Prostate gland (tissue), 2 donors: ENCODE results near the gene ZNF583. TPM values are rescaled to one million over a fixed set of nuclear protein-coding genes. Genes with fewer than 3 reads are reported as not detected.

Experiments used
- DNase-seq: peaks from one replicate; pipeline ENCODE4 v3.0.0-alpha.2; 2019; ENCODE audit warnings: low spot score
- H3K27ac ChIP-seq, 2 donors: fragments of 200-600 bp; sonication (generic); 2 replicates each; pipeline ENCODE4 v1.5.1; 2017 to 2019
- H3K27me3 ChIP-seq: fragments of 200-600 bp; sonication (generic); replicated peaks from 2 replicates; pipeline ENCODE4 v1.5.1; 2019; ENCODE audit not compliant: insufficient read depth
- H3K36me3 ChIP-seq, 2 donors: fragments of 200-600 bp; sonication (generic); 1 replicate in 1 of 2; 2 replicates in 1 of 2; pipeline versions ENCODE4 v1.5.1 to v1.8.1; 2017 to 2019
- H3K4me1 ChIP-seq: fragments of 200-600 bp; sonication (generic); replicated peaks from 2 replicates; pipeline ENCODE4 v1.5.1; 2019
- H3K4me3 ChIP-seq, 2 donors: fragments of 200-600 bp; sonication (generic); 2 replicates each; pipeline ENCODE4 v1.5.1; 2017 to 2019
- H3K9me3 ChIP-seq: fragments of 200-600 bp; sonication (generic); 2 replicates; pipeline ENCODE4 v1.5.1; 2017
- CTCF ChIP-seq, 4 experiments: fragments of 200-600 bp in 2 of 4; fragments of 450-650 bp in 2 of 4; sonication (generic) in 2 of 4; IDR thresholded peaks; 1 replicate in 3 of 4; 2 replicates in 1 of 4; pipeline ENCODE4 v1.5.1; 2016 to 2019; ENCODE audit warnings: antibody characterized with exemption in 4 of 4, mild to moderate bottlenecking in 2 of 4, moderate library complexity in 2 of 4
- POLR2A ChIP-seq: fragments of 450-650 bp; IDR thresholded peaks from one replicate; pipeline ENCODE4 v1.6.1; 2016; ENCODE audit warnings: antibody characterized with exemption, mild to moderate bottlenecking
- POLR2AphosphoS5 ChIP-seq: sonication (generic); formaldehyde crosslinking; IDR thresholded peaks from one replicate; pipeline ENCODE4 v1.6.1; 2017; ENCODE audit warnings: antibody characterized with exemption
- WGBS: methylation state at CpG from one replicate; pipeline ENCODE4 v1.1.5; 2018; 5-methylcytosine and 5-hydroxymethylcytosine counted together
- intact Hi-C: fragments of 100-400 bp; cut with DNase I; formaldehyde crosslinking; loops from one replicate; pipeline ENCODE4 v1.14.2; 2022
- total RNA-seq, 2 donors: library from RNA; depleted of rRNA; stranded (reverse); fragments of >200 nt; gene quantifications; one replicate each; pipeline ENCODE4 v1.1.0, GENCODE V29; 2016

ZNF583 gene
- total RNA-seq, 2 donors from 2014 or later = 3.6 to 5.2 TPM

DNA sequence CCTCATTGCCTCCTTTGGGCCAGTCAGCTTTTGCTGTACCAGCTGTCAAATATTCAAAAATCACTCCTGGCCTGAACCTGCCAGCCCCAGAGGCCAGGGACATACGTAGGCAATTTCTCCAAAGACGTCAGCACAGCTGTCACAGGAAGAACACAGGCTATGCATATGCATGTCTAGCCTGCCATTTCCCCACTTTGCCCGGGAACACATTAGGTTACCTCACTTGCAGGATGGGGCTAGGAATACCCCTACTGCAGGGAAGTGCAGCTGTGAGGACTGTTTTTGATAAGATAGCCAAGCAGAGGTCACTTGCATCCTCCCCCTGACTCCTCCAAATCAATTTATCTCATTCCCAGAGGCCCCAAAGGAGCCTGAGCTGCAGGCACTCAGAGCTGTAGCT lies 70.2 kb downstream of the ZNF583 start:
- 90% methylated on average over 3 of the region's 3 CpGs for WGBS
- Histone ChIP-seq H3K4me1 (no peaks in the 10 kb centered on the region), H3K4me3 (no peak overlapping the region), H3K27ac (no peak overlapping the region), H3K27me3 (no peaks in the 10 kb centered on the region), H3K9me3 (no peaks in the 10 kb centered on the region), H3K36me3 (no peaks in the 10 kb centered on the region)
- intact Hi-C loops = no loop called here
- DNase-seq = no peak
- TF ChIP-seq POLR2A = no peak
- no peak for TF ChIP-seq CTCF (IDR thresholded peaks at IDR 0.05)
- no peak for TF ChIP-seq POLR2AphosphoS5

GRCh38 chr19:56476093-56476492 lies 72.0 kb downstream of the ZNF583 start:
- H3K4me3 ChIP-seq = no peak overlapping the region
- intact Hi-C loops = loop anchor here (2.0 kb wide), 1 partner anchor 83 kb away; the partner anchor contains the start of gene ZNF582

More at GRCh38 chr19:56476093-56476492, 72.0 kb downstream of the ZNF583 start:
- Histone ChIP-seq H3K27me3 (no peaks in the 10 kb centered on the region), H3K9me3 (no peaks in the 10 kb centered on the region), H3K4me1 (no peaks in the 10 kb centered on the region), H3K27ac (no peak overlapping the region), H3K36me3 (no peaks in the 10 kb centered on the region)
- 80% methylated on average over 10 of the region's 10 CpGs for WGBS
- TF ChIP-seq CTCF (IDR thresholded peaks at IDR 0.05) = no peak
- no peak for DNase-seq

Other genes starting within 250 kb of the ZNF583 start
- not detected for gene GALP, start 228.3 kb upstream of the ZNF583 start, total RNA-seq
- gene ZSCAN5B, start 206.5 kb upstream of the ZNF583 start, total RNA-seq = 1 to 10 TPM in 1 of 2 donors, not detected in 1; 1.9 TPM
- not detected for gene ZSCAN5C, start 202.1 kb upstream of the ZNF583 start, total RNA-seq
- gene EDDM13, start 131.6 kb upstream of the ZNF583 start, total RNA-seq = not detected
- gene ZSCAN5A, start 89.5 kb upstream of the ZNF583 start, total RNA-seq = 10 to 100 TPM; 13.3 to 21.9 TPM
- 10 to 100 TPM in 1 of 2 donors, 1 to 10 TPM in 1; 6.4 to 12.4 TPM for gene ZNF582, start 10.8 kb upstream of the ZNF583 start, total RNA-seq
- 1 to 10 TPM; 5.5 to 7.6 TPM for gene ZNF667, start 73.0 kb downstream of the ZNF583 start, total RNA-seq
- 1 to 10 TPM; 4.9 to 8.8 TPM for gene ZNF471, start 103.5 kb downstream of the ZNF583 start, total RNA-seq
- gene ZFP28, start 134.6 kb downstream of the ZNF583 start, total RNA-seq = 10 to 100 TPM in 1 of 2 donors, 1 to 10 TPM in 1; 3.7 to 17.8 TPM
- gene ZNF470, start 163.1 kb downstream of the ZNF583 start, total RNA-seq = 1 to 10 TPM; 5.7 to 6.3 TPM
- 10 to 100 TPM; 10.3 to 19.7 TPM for gene ZNF71, start 191.0 kb downstream of the ZNF583 start, total RNA-seq
- not detected for gene SMIM17, start 238.8 kb downstream of the ZNF583 start, total RNA-seq